ENCODE measurements around the gene RAB22A. TPM values are rescaled to one million over a fixed set of nuclear protein-coding genes. Genes with fewer than 3 reads are reported as not detected.

RAB22A gene
- total and polyA plus RNA-seq, 5 donors: 4.1 to 10.4 (median 9.0) TPM

GRCh38 chr20:58416835-58417234, 107.3 kb downstream of the RAB22A start:
- WGBS: 78% methylated on average over 2 of the region's 2 CpGs
- DNase-seq: no peak
- no peaks in the 10 kb centered on the region for H3K4me1 ChIP-seq (ENCODE audit: control insufficient read depth, insufficient read depth, low read length)
- intact Hi-C loops (cut with DNase I): no loop called here
- H3K27ac ChIP-seq (ENCODE audit: low read length): no peak overlapping the region
- no peak for ATAC-seq
- no peaks in the 10 kb centered on the region for H3K27me3 ChIP-seq (ENCODE audit: control insufficient read depth, insufficient read depth)
- H3K9me3 ChIP-seq (ENCODE audit: control insufficient read depth, low read length): no peaks in the 10 kb centered on the region
- no peak overlapping the region for H3K4me3 ChIP-seq (ENCODE audit: low read length)

Other genes with a start within 250 kb of the RAB22A start
- gene ANKRD60, start 81.1 kb upstream of the RAB22A start, total RNA-seq: not detected
- gene ANKRD60, start 81.1 kb upstream of the RAB22A start, polyA plus RNA-seq: not detected
- 10 to 100 TPM; 59.6 to 64.7 (median 63.6) TPM for gene VAPB, start 79.5 kb downstream of the RAB22A start, total RNA-seq
- 30.6 TPM for gene VAPB, start 79.5 kb downstream of the RAB22A start, polyA plus RNA-seq
- 1 to 10 TPM in 3 of 4 donors, under 1 TPM in 1; 0.65 to 4.3 (median 1.6) TPM for gene APCDD1L, start 205.7 kb downstream of the RAB22A start, total RNA-seq
- gene APCDD1L, start 205.7 kb downstream of the RAB22A start, polyA plus RNA-seq: 0.14 TPM